ENCODE results near the gene UBE2J2. TPM values are rescaled to one million over a fixed set of nuclear protein-coding genes. Genes with fewer than 3 reads are reported as not detected.
A peak's percentile ranks its signal among the peaks of the same experiment; 100 is the strongest.

Gene UBE2J2
- polyA plus RNA-seq, 1 donor from 2014 or later = 74.3 TPM

DNA sequence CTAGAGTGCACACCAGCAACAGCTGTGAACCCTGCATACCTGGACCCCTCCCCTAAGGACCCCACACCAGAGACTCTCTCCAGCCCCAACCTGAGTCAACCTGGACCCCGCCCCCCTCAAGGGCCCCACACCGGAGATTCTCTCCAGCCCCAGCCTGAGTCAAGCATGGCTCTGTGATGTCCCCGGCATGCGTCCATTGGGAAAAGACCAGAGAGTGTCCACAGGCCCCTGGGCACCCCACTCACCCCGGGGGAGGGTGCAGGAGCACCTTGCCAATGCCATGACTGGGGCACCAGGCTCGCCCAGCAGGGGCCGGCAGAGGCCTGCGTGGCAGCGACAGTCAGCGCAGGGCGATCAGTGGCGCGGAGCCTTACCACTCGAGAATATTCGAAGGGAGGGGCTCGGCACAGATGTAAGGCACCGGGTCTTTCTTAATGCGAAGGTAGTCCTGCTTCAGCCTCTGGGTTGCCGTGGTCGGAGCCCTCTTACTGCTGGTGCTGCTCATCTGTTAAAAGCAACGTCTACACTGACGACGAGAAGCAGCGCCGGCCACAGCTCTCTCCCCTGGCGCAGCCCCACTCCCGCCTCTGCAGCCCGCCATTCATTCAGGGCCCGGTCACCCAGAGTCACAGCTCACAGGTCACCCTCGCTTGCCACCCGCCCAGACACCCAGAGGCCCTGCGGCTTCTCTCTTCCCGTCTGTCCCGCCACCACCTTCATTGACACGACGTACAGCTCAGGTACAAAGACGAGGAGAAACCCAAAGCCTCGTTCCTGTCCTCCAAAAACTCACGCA is 6.0 kb downstream of the UBE2J2 start:
- Mint-ChIP-seq H3K9me3 (no peaks in the 10 kb centered on the region), H3K27me3 (no peaks in the 10 kb centered on the region), H3K4me3 (peak overlapping the region in 1 of 4 donors; percentile 53), H3K4me1 (peaks cover 12 to 26% (median 24%) of the 10 kb centered on the region in 3 donors), H3K36me3 (no peaks in the 10 kb centered on the region), H3K27ac (no peak overlapping the region)

DNA sequence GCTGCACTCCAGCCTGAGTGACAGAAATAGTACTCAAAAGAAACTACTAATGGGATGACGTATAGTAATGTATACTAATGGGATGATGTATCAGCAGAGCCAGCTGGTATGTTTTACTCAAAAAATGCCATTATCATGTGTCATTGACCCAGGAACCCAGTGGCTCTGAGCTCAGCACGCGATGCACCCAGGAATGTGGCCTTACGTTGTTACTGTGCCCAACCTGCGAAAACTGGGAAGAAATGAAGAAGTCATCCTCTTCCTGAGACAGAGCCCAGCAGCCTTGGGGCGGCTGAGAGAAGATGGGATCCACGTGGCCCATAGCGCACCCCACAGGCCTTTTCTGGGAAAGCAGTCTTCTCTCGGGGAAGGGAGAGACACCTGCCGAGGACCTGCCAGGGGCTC is 8.8 kb downstream of the UBE2J2 start:
- H3K27me3 Mint-ChIP-seq = no peaks in the 10 kb centered on the region
- peaks cover 1% of the 10 kb centered on the region for H3K36me3 Mint-ChIP-seq
- H3K4me1 Mint-ChIP-seq = peaks cover 2 to 10% (median 7%) of the 10 kb centered on the region in 3 donors
- H3K27ac Mint-ChIP-seq = no peak overlapping the region
- no peaks in the 10 kb centered on the region for H3K9me3 Mint-ChIP-seq
- no peak overlapping the region for H3K4me3 Mint-ChIP-seq

DNA sequence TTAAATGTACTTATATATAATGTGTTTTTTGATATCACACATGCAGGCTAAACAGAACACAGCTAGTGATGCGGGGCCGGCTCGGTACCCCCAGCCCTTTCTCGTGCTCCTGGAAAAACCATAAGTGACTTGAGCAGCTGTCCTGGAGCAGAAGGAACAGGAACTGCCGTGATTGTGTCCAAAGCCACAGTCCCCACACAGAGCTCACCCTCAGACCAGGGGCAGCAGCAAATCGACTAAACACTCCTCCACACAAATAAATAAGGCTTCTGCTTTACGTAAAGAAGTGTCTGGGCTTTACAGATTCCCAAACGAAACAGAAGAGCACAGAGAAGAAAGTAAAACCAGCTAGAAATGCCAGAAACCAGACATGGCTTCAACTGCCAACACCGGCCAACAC is 9.6 kb downstream of the UBE2J2 start:
- Mint-ChIP-seq H3K9me3 (no peaks in the 10 kb centered on the region), H3K4me3 (no peak overlapping the region), H3K27me3 (no peaks in the 10 kb centered on the region), H3K27ac (no peak overlapping the region), H3K36me3 (peaks cover 1% of the 10 kb centered on the region), H3K4me1 (peaks cover 0 to 8% (median 7%) of the 10 kb centered on the region in 3 donors)

- Mint-ChIP-seq H3K27ac (peak overlapping the region in 1 of 3 donors; percentile 57), H3K4me1 (peaks cover 0 to 7% (median 6%) of the 10 kb centered on the region in 3 donors), H3K36me3 (peaks cover 3% of the 10 kb centered on the region), H3K27me3 (no peaks in the 10 kb centered on the region), H3K9me3 (no peaks in the 10 kb centered on the region), H3K4me3 (no peak overlapping the region)
Measured at GRCh38 chr1:1262758-1263157, 10.9 kb downstream of the UBE2J2 start.

GRCh38 chr1:1262071-1262470 is 11.6 kb downstream of the UBE2J2 start:
- H3K27ac Mint-ChIP-seq = no peak overlapping the region
- peaks cover 3% of the 10 kb centered on the region for H3K36me3 Mint-ChIP-seq
- peaks cover 0 to 7% (median 6%) of the 10 kb centered on the region in 3 donors for H3K4me1 Mint-ChIP-seq
- H3K4me3 Mint-ChIP-seq = no peak overlapping the region
- no peaks in the 10 kb centered on the region for H3K27me3 Mint-ChIP-seq
- H3K9me3 Mint-ChIP-seq = no peaks in the 10 kb centered on the region

- Mint-ChIP-seq H3K36me3 (peaks cover 3% of the 10 kb centered on the region), H3K9me3 (no peaks in the 10 kb centered on the region), H3K4me1 (peaks cover 0 to 7% (median 5%) of the 10 kb centered on the region in 3 donors), H3K27me3 (no peaks in the 10 kb centered on the region), H3K27ac (peak overlapping the region in 1 of 3 donors; percentile 6), H3K4me3 (no peak overlapping the region)
Measured at GRCh38 chr1:1260843-1261560, 12.7 kb downstream of the UBE2J2 start.

DNA sequence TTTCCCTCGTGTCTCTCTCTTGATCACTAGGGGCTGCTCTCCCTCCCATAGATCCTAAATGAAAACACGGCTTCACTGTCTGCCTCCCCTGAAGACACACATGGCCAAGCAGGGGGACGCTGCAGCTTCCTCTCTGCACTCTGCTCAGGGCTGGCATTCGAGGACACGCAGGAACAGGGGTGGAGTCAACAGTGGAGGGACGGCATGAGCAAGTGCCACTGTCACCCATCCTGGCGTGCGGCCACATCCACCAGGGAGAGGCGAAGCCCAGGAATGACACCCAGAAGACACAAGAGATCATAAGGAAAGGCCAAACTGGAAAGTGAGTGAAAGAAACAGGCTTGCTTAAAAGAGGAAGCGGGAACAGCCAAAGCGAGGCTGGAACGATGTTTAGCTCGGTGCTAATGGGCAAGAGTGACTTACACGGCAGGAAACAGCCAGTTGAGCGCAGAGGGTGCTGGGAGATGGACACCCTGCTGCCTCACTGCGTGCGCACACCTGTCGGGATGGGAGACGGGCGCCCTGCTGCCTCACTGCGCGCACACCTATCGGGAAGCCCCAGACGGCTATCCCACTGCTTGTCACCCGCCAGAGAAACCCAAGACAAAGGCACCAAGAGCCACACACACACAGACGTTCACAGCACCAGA is 13.6 kb downstream of the UBE2J2 start:
- Mint-ChIP-seq H3K27me3 (no peaks in the 10 kb centered on the region), H3K27ac (peak overlapping the region; percentile 6 to 49 (median 22)), H3K4me3 (peak overlapping the region in 1 of 4 donors; percentile 65), H3K9me3 (no peaks in the 10 kb centered on the region), H3K4me1 (peaks cover 0 to 7% (median 4%) of the 10 kb centered on the region in 3 donors), H3K36me3 (peaks cover 3% of the 10 kb centered on the region)

DNA sequence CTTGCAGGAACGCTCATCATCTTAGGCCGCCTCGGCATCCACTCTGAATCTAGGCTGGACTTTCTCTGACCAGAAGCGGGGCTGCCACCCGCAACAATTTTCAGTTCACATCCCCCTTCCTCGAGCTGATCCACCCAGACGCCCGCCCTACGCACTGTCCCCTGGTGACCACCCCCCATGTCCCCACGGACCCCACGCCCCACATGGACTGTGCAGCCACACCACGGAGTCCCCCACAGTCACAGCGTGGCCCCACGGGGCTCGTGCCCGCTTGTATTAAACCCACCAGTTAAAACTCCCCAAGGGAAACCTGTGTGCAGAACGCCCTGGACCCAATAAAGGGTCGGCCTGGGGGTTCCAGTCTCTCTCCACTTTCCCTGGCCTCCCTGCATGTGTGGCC is 14.1 kb downstream of the UBE2J2 start:
- H3K4me1 Mint-ChIP-seq = peaks cover 0 to 7% (median 4%) of the 10 kb centered on the region in 3 donors
- no peaks in the 10 kb centered on the region for H3K9me3 Mint-ChIP-seq
- peak overlapping the region in 1 of 3 donors; percentile 22 for H3K27ac Mint-ChIP-seq
- H3K27me3 Mint-ChIP-seq = no peaks in the 10 kb centered on the region
- H3K4me3 Mint-ChIP-seq = peak overlapping the region in 1 of 4 donors; percentile 41
- peaks cover 3% of the 10 kb centered on the region for H3K36me3 Mint-ChIP-seq

GRCh38 chr1:1259119-1259488 is 14.6 kb downstream of the UBE2J2 start:
- H3K36me3 Mint-ChIP-seq = peaks cover 3% of the 10 kb centered on the region

DNA sequence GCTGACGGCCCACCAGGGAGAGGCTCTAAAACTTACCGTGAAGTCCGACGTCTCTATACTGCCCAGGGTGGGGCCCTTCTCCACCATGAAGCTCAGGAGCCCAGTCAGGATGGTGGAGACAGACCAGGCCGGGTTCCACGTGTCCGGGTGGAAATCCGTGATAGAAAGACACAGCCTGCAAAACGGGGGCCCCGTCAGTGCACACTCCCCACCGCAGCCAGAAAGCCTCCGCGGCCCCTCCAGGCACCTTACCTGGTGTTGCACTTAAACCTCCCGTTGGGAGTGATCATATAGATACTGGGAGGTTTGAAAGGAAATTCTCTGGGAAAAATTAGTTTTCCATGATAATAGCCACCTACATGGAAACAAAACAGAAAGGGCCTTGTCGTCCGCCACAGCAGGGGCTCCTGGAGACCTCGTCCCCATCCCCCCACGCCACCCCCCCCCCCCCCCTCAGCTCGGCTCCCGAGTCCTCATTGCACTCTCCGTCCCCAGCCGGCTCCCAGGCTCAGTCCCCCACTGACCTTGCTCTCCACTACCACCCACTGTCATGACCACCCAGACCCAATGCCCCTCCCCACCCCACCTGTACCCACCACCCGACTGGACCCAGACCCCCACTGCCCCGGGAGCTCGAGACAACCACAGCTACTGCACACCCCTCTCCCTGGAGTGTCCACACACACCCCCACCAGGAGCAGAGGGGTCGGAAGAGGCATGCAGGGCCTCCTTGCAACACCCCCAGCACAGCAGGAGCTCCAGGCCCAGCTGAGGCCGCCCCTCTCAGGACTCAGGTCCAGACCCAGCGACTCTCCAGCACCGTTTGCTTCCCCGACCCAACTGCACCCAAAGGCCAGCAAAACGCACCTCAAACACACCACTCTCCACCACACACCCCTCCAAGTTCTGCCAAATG is 16.4 kb downstream of the UBE2J2 start:
- peaks cover 4 to 7% (median 4%) of the 10 kb centered on the region in 3 donors for H3K4me1 Mint-ChIP-seq
- no peaks in the 10 kb centered on the region for H3K9me3 Mint-ChIP-seq
- H3K36me3 Mint-ChIP-seq = peaks cover 3% of the 10 kb centered on the region
- no peak overlapping the region for H3K27ac Mint-ChIP-seq
- no peak overlapping the region for H3K4me3 Mint-ChIP-seq
- H3K27me3 Mint-ChIP-seq = no peaks in the 10 kb centered on the region

More at GRCh38 chr1:1259119-1259488, 14.6 kb downstream of the UBE2J2 start:
- peak overlapping the region in 1 of 4 donors; percentile 41 for H3K4me3 Mint-ChIP-seq
- no peaks in the 10 kb centered on the region for H3K27me3 Mint-ChIP-seq
- H3K4me1 Mint-ChIP-seq = peaks cover 0 to 7% (median 4%) of the 10 kb centered on the region in 3 donors
- H3K27ac Mint-ChIP-seq = peak overlapping the region in 1 of 3 donors; percentile 23
- H3K9me3 Mint-ChIP-seq = no peaks in the 10 kb centered on the region

DNA sequence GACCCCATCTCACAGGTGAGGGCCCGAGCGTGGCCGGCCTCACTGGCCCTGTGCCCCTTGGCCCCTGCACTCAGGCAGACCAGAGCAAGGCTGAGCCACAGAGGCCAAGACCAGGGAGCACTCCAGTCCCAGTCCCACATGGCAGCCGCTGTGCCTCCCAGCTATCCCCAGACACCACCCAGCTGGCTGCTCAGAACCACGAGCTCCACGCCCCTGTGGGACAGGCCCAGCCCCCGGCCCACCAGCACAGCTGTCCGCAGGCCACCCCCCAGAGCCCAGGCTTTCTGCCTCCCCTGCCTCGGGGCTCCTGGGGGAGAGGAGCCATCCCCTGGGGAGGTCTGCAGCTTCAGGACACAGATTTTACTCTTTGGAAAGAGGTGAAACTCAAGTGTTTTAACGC is 18.0 kb downstream of the UBE2J2 start:
- peaks cover 6 to 9% (median 9%) of the 10 kb centered on the region in 3 donors for H3K4me1 Mint-ChIP-seq
- H3K27ac Mint-ChIP-seq = no peak overlapping the region
- H3K27me3 Mint-ChIP-seq = no peaks in the 10 kb centered on the region
- H3K36me3 Mint-ChIP-seq = peaks cover 4% of the 10 kb centered on the region
- no peak overlapping the region for H3K4me3 Mint-ChIP-seq
- no peaks in the 10 kb centered on the region for H3K9me3 Mint-ChIP-seq

GRCh38 chr1:1255078-1255477 is 18.6 kb downstream of the UBE2J2 start:
- H3K27me3 Mint-ChIP-seq = no peaks in the 10 kb centered on the region
- no peak overlapping the region for H3K4me3 Mint-ChIP-seq
- no peak overlapping the region for H3K27ac Mint-ChIP-seq
- peaks cover 4% of the 10 kb centered on the region for H3K36me3 Mint-ChIP-seq
- H3K4me1 Mint-ChIP-seq = peaks cover 8 to 13% (median 10%) of the 10 kb centered on the region in 3 donors
- H3K9me3 Mint-ChIP-seq = no peaks in the 10 kb centered on the region

DNA sequence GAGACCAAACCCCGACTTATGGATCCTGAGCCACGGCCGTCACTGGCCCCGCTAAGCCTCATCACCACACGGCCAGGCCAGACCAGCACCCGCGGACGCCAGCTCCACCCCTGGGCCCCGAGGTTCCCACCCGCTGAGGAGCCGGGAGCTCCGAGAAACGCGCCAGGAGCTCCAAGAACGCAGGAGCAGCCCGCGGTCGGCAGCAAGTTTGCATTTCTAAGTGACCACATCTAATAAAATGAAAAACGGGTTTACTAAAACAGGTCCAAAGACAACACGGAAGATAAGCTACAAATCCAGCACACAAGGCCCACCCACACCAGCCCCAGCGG is 19.0 kb downstream of the UBE2J2 start:
- Mint-ChIP-seq H3K9me3 (no peaks in the 10 kb centered on the region), H3K27me3 (no peaks in the 10 kb centered on the region), H3K36me3 (peaks cover 4% of the 10 kb centered on the region), H3K4me1 (peaks cover 9 to 14% (median 12%) of the 10 kb centered on the region in 3 donors), H3K27ac (no peak overlapping the region), H3K4me3 (no peak overlapping the region)

DNA sequence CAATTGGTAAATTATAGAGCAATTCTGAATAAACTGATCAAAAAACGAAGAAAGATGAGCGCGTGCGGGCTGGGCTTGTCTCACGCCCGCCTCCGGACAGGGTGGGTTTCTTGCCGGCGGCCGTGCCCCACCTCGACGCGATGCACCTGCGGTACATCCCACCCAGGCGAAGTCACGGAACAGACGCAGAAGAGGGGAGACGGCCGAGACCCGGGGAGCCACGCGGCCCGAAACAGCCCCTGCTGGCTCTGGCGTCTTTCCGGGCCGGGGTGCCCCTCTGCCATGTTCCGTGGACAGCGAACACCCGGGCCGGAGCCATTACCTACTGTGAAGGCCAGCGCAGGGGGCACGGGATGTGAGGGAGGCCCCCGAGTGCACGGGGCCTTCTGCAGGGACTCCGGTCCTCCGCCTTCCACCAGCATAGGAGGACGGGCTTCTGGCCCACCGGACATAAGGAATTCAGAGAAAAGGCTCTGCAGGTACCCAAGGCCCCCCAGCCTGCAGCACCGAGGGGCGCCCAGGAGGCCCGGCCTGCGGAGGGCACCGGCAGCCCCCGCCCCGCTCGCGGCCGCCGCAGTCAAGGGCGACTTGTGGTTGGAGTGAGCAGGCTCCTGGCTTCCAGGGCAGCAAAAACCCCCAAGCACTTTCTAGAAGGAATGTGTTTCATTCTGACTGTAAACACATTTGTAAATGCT is 19.5 kb downstream of the UBE2J2 start:
- Mint-ChIP-seq H3K4me3 (no peak overlapping the region), H3K27ac (no peak overlapping the region), H3K27me3 (no peaks in the 10 kb centered on the region), H3K4me1 (peaks cover 10 to 14% (median 13%) of the 10 kb centered on the region in 3 donors), H3K36me3 (peaks cover 4% of the 10 kb centered on the region), H3K9me3 (no peaks in the 10 kb centered on the region)

All from IgD-negative memory B cell (primary cell).